NCI-H2227 treated with DMSO at 0.1 percent for 48 hours (cell line): ENCODE data around the gene SORCS2.
A peak's percentile ranks its signal among the peaks of the same experiment; 100 is the strongest.

Source experiments
- DNase-seq: peaks from one replicate; lab custom pipeline; 2025; lab: John Stamatoyannopoulos, UW

SORCS2 gene

DNA sequence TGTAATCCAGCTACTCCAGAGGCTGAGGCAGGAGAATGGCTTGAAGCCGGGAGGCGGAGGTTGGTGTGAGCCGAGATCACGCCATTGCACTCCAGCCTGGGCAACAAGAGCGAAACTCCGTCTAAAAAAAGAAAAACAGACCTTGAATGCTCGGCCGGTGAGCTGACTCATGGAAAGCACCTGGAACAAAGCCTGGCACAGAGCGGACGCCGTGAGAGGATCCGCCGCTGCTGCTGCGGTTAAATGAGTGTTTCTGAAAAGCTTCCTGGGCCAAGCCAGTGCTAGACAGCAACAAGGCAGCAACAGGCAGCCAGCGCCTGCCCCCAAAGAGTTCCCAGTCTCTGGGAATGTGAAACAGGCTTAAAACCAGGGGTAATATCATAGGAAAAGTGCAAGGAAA, 560.9 kb downstream of the SORCS2 start:
- DNase-seq: no peak

DNA sequence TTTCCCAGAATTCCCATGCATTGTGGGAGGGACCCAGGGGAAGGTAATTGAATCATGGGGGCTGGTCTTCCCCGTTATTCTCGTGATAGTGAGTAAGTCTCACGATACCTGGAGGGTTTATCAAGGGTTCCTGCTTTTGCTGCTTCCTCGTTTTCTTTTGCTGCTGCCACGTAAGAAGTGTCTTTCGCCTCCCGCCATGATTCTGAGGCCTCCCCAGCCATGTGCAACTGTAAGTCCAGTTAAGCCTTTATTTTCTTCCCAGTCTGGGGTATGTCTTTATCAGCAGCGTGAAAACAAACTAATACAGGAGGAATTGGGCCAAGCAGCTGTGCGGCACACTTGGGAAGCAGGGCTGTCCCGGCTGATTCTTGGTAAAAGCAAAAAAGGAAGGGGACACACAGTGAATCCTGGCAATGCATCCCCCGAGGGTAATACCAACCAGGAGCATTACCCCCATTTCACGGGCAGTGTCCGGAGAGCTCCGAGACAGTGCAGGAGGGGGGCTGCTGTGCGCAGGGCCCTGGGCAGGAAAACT, 561.7 kb downstream of the SORCS2 start:
- DNase-seq: no peak

DNA sequence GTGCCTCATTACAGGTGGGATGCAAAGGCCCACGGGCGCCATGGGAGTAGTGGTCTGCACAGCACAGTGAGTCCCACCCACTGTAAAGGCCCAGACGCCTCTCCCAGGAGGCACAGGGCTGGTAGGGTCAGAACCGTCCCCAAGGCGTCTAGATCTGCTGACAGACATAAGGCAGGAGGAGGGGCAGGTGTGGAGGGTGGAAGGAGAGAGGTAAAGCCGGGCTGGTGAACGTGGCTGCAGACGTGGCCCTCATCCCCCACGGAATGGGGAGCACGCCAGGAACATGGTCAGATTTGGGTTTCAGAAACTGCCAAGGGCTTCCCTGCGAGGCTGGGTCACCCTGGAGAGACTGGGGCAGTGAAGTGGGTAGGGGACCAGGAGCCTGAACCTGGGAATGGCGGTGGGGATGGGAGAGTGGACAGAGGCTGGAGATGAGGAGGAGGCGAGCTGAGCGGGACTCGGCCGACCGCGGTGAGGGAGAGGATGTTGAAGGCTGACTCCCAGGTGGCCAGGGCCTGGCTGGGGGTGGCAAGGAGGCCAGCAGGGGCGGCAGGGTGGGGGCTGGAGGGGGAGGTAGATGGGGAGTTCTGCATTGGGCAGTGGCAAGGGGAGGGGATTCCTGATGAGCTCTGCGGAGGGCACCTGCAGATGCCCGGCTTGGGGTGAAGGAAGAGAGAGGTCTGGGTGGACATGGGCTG, 562.4 kb downstream of the SORCS2 start:
- DNase-seq: no peak

DNA sequence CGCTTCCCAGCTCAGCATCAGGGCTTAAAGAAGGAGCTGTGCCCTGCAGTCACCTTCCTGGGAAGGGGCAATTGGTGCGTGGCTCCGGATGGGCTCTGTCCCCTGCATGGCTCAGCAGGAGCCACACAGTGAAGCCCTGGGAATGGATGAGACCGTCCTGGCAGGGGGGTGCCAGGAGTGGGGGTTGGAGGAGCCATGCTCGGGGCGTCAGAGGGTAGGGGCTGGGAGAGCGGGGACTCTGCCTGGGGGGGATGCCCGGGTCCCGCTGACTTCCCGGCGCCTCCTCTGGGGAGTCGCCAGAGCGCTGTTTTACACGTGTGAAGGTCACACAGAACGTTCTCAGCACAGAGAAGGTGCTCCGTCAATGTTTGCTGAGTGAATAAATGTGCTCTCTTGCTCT, 563.2 kb downstream of the SORCS2 start:
- no peak for DNase-seq

DNA sequence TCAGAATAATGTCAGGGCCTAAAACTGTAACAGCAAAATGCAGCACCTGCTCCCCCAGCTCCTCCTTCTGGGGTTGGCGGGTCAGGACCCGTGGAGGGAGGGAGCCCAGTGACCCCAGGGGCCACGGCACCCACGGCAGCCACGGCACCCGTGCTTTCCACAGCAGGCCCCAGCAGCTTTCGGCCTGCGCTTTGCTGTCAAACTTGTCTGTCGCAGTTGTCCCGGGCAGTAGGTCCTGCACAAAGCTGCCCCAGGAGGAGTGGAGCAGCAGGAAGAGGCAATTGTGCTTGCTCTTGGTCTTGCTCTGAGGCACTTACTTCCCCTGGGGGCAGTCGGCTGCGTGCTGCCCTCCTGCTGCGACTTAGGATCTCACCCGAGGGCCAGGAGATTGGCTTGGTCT, 563.7 kb downstream of the SORCS2 start:
- no peak for DNase-seq

DNA sequence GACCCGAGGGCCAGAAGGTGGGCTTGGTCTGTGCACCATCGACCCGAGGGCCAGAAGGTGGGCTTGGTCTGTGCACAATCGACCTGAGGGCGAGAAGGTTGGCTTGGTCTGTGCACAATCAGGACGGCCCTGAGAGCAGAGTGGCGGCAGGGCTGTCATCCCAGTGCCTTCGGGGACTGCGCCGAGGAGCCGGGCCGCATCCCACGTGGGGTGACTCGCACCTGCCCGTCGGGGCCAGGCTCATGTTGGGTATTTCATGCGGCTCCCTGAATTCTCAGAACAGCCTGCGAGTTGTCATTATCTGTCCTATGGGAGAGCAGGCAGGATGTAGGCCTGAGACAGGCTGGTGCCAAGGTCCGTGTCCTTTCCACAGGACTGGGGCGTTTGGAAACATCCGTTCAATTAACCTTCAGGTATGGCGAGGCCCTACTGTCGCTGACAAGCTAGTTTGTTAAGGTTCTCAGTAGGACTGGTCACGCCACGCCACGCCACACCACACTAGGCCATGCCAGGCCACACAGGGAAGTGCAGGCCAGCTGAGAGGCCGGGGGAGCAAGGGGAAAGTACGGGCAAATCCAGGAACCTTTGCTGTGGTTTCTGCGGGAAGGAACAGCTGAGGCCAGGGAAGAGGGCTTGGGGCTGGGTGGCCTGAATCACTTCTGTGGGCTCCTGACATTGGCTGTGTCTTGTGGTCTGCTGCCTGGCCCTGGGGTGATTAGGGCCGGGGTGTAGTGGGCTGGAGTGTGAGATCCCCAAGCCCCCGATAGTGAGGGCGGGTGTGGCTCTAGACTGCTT, 564.4 kb downstream of the SORCS2 start:
- DNase-seq: no peak

DNA sequence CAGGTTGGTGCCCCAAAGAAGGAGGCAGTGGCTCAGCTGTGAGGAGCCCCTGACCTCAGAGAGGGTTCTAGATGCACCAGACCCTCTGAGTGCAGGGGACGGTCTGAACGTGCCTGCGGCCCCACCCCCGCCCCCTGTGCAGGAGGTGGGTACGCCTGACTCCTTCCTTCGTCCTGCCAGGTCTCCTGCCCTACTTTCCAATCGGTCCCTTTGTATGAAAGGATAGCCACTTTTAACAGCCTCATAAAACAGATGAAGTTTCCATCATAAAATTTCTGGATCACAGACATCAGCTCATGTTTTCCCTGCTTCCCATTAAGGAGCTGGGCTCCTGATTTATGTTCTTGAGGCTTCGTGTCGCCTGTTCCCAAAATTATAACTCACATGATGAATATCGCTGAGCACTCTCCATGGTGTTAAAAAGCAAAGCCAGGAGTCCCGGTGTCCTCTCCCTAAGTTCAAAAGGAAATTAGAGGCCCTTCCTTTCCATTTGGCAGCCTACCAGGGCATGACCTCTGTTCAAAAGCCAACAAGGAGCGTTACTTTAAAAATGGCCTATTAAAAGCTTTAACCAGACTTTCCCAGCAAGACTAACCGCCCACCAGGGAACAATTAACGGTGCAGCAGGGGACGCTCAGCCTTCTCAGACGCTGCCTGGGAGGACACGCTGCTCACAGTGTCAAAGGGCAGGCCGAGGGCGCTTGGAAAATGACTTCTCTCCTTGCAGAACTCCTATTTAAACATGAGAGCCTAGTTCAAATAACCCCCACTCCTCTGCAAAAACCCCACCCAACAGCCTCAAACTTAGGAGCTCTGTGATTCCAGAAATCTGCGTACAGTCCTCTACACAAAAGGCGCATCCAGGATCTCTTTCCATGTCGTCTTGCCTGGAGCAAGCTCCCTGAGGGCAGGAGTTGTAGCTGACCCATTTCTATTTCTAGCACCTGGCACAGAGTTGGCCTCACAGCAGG, 565.4 kb downstream of the SORCS2 start:
- no peak for DNase-seq

DNA sequence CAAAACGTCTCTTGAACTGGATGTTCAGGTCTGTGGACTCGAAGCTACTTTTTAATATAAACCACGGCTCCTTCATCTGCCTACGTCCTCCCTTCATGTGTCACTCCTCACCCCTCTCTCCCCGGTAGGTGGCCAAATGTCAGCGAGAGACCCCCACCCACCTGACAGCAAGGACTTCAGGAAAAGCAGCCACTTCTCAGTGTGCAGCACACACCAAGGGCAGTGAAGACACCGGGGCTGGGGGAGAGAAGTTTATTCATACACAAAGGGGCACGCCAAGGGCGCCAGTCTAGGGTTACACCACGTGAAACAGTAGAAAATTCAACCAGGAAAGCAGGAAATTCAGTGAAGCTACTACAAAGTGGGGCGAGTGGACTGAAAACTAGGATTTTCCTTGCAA, 566.1 kb downstream of the SORCS2 start:
- no peak for DNase-seq

DNA sequence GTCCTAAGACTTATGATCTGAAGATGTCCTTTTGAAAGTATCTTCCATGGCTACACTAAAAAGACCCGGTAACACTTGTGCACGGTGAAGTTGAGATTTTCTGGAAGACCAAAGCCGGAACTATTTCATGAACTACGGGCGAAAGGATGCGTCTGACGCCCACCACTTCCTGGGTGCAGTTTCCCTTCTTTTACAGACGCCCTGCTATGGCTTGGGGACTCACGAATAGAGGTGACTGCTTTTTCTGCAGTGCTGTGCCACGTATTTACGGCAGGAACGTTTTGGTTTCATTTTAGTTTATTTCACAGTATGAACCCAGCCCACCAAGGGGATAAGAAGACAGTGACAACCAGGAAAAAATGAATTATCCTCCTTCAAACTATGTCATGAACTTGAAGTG, 566.9 kb downstream of the SORCS2 start:
- no peak for DNase-seq

DNA sequence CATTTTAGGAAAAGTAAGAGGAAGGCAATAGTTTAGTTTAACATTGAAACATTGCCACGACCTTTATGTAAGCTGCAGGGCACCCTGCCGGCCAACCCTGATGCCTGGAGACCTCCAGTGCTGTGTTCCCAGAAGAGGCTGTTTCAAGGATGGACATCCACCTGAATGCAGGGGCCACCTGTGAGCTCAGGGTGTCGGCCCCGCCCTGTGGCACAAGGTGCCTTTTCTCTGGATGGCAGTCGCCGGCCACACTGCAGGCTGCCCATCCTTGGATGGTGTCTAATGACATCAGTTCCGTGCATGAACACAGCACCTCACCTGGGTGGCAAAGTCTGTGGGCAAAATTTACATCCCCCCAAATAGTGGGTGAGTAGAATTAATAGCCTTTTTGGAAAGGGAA, 567.3 kb downstream of the SORCS2 start:
- no peak for DNase-seq

DNA sequence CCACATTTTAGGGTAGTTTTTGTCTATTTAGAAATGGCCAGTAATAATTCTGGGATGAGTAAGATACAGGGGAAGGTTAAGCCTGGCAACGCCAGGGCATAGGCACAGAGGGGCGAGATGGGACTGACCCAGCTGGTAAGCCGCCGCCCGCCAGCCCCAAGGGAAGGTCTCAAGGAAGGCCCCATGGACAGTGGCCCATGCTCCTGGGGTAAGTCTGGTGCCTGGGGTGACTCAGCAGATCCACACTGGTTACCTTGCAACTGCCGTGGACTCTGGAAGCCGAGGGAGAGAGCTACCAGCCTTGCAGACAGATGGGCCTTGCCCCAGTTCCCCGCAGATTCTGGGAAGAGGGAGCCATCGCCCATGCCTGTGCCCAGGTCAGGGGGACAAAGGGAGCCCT, 567.9 kb downstream of the SORCS2 start:
- DNase-seq: no peak

DNA sequence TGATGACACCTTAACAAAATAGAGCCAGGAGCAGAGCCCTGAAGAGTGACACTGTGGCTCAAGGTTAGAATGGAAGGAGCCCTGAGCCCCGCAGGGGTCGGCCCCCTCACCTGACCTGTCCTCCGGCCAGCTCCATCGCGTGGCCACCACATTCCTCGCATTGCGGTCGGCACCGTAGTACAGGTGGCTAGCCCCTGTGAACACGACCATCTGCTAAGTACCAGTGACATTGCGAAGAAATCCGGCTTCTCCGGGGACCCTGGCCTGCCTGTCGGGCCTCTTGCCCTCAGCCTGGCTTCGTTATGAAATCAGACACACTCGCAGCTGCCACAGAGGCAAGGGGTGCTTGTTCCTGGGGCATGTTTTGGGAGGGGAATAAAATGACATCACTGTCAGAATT, 568.4 kb downstream of the SORCS2 start:
- no peak for DNase-seq

DNA sequence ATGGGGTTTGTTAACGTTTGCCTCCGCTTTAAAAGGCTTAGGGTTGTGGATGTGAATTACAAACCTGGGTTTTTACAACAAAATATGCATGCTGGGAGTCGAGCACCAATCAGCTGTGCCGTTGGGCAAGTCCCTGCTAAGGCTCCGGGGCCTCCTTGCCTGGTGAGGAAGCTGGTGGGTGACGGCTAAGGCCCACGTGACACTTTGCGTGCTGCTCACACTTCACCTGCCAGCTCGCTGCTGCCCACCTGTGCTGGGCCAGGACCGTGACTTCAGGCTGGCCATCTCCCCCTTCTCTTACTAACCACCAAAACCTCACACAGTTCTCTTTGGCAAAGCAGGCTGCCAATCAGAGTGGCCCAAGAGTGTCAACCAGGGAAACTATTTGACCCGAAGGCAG, 569.0 kb downstream of the SORCS2 start:
- DNase-seq: no peak

DNA sequence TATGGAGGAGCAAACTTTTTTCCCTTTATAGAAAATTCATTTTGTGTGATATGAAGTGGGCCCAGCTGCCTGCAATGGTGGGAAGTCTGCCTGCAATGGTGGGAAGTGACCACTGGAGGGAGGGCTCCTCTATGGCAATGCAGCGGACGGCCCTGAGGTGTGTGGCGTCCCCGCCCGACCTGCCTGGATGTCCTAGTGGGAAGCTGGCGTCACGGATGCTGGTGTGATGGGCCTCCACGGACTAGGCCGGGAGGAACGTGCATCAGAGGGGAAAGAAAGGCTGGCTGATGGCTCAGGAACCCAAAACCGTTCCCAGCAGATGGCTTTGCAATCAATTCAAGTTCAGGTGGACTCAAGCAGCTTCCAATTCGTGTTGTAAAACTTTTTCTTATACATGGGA, 569.4 kb downstream of the SORCS2 start:
- DNase-seq: peak; percentile 24

DNA sequence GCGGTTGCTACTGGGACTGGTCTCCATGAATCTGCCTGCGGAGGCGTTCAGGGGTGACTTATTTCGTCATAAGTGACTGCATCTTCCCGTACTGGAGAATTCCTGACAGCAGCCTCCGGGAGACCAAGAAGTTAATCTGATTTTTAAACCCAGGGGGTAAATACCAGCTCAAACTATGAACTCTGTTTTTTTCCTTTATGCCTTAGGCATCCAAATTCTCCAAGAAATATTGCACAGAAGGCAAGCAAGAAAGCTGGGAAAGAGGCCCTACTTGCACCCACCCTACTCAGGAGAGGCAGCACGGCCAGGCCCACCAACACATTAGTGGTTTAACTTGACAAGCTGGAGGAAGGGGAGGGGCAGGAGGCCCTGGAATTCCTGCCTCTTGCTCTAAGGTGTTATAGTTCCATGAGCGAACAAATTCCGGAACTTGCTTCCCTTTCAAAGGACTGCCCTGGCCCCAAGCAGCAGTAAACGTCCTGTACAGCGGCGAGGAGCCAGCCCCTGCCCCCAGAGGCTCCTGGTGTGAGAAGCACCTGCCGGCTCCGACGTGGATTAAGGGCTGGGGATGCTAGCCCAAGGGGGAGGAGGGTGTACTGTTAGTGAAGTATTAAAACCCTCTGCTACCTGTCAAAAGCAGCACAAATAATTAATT, 570.2 kb downstream of the SORCS2 start:
- DNase-seq: no peak

DNA sequence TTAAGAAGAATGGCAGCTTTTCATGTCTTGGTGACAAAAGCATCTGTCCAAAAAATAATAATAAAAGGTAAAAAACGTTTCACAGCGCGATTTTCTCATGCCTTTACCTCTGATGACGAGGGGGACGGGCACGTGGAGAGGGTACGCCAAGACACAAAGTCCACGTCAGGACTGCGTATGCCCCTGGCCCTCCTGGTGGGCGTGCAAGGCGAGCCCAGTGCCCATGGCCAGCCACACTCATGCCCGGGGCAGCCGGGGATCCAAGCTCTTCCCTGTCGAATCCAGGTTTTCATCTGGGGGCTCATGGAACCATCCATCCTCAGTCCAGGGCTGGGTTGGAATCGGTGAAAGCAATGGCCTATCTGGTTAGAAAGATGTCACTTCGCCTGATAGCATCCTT, 570.8 kb downstream of the SORCS2 start:
- no peak for DNase-seq

DNA sequence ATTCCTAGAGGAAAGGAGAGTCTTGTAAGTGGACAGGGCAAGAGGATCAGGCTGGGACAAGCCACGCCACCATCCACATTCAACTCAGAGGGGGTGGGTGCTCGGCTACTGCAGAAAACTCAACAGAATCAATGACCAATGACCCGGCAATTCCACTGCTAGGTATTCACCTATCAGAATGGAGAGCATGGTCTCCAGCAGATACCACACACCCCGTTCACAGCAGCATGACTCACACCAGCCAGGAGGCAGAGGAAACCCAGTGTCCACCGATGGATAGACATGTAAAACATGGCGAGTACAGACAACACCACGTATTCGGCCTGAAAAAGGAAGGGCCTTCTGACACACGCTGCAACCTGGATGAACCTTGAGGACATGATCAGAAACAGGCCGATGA, 571.5 kb downstream of the SORCS2 start:
- no peak for DNase-seq

DNA sequence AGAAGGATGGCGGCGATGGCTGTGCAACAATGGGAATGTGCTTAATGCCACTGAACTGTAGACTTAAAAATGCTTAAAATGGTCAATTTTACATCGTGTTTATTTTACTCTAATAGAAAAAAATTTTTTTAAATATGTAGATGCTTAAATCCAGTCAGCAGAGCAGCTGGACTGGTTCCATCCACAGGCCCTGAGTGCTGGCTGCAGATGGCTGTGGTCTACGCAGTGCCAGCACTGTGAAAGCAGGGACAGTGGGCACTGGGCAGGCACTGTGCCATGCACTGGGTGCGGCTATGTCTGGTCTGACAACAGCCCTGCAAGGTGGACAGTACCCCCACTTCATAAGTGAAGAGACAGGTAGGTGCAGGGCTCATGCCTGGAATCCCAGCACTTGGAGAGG, 572.1 kb downstream of the SORCS2 start:
- no peak for DNase-seq

DNA sequence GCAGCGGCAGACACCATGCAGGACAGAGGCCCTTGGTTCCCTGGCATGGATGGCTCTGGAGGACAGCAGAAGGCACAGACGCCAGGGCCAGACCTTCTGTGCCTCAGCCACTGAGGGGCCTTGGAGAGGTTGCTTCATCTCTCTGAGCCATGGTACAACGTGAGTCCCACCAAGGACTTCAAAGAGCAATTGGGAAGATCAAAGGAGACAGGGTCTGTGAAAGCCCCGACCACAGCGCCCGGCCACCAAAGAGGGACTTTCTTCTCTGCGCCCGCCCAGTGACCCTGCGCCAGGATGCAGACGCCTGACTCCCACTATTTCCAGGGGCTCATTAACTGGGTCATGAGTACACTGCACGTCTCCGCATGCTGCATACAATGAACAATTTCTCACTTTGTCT, 573.3 kb downstream of the SORCS2 start:
- DNase-seq: no peak

DNA sequence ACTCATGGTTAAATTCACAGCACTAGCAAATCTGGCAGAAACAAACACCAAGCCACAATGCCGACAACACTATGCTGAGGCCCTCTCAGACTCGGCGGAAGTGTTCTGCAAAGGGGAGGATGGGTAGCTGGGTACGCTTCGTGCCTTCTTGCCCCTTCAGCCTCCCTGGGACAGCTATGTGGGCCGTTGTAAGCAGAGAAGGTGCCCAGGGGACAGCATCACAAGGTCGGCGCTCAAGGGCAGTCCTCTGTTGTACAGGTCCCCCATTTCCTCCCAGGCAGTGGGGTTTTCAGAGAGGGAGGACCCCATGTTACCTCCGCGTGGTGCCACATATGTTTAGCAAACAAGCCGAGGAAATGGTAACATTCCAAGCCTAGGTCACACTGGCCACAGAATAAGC, 573.7 kb downstream of the SORCS2 start:
- DNase-seq: no peak

DNA sequence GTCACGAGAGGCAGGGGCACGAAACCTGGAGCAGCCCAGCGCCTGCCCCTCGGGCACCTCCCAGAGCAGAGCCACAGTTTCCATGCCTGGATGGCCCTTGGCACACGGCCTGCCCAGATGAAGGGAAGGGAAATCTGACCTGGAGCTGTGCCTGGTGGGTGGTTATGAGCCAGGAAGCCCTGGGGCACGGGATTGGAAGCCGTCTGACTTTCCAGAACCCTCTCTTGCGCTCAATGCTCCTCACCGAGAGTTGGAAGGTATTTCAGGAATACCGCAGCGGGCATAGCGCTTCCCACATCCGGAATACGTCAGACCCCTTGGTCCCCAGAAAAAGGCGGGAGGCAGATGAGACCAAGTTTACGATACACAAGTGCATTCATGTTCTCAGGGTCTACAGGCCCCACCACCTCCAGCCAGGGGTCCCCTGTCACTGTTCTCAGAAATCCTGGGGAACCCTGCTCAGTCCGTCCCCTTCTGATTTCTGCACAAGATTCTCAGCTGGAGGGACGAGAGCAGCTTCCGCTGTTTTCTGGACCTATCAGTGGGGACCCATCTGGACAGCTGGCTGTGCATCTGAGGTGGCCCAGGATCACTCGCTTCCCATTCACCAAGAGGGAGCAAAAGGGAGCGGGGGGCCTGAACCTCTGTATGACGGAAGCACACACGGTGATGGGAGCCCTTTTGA, 574.5 kb downstream of the SORCS2 start:
- no peak for DNase-seq
